Activated naive CD8-positive, alpha-beta T cell treated with anti-CD3 and anti-CD28 coated beads, Interleukin-2, amount 50 U/mL, for 24 hours (primary cell): ENCODE data around the gene SEBOX.

Experiments used
- ATAC-seq: fragments of 150-1000 bp; cut with Tn5 transposase; one replicate; pipeline ENCODE4 v1.10.0; 2021
- DNase-seq: peaks from one replicate; pipeline ENCODE4 v3.0.0; 2021
- H3K27ac Mint-ChIP-seq: one replicate; pipeline ENCODE4 v1.8.0; 2021; ENCODE audit warnings: mild to moderate bottlenecking, mixed read lengths
- H3K27me3 Mint-ChIP-seq: one replicate; pipeline ENCODE4 v1.8.0; 2021; ENCODE audit warnings: mixed read lengths
- H3K36me3 Mint-ChIP-seq: one replicate; pipeline ENCODE4 v1.8.0; 2021; ENCODE audit warnings: low read depth, mixed read lengths
- H3K4me1 Mint-ChIP-seq: one replicate; pipeline ENCODE4 v1.8.0; 2021; ENCODE audit warnings: mixed read lengths
- H3K4me3 Mint-ChIP-seq: one replicate; pipeline ENCODE4 v1.8.0; 2021; ENCODE audit warnings: mild to moderate bottlenecking, moderate library complexity, mixed read lengths
- H3K9me3 Mint-ChIP-seq: one replicate; pipeline ENCODE4 v1.8.0; 2021; ENCODE audit warnings: mixed read lengths

SEBOX gene

DNA sequence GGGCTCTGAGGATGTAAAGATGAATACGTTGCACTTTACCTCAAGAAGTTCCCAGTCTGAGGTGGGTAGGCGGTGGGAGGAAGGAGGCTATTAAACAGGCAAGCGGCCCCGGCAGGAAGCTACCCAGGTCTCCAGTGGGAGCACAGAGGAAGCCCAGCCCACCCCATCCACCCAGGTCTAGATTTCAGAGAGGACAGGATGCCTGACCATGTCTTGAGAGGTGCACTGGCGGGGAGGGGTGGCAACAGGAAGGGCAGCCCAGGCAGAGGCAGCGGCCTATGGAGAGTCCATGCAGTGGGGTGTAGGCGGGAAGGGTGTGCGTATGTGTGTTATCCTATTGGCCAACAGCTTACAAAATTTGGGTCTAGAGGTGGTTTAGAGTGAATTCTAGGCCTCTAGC is 20.4 kb upstream of the SEBOX start:
- peak; percentile 31 for DNase-seq
- Mint-ChIP-seq H3K4me3 (peak overlapping the region; percentile 85), H3K36me3 (peaks cover 24% of the 10 kb centered on the region), H3K9me3 (no peaks in the 10 kb centered on the region), H3K27ac (no peak overlapping the region), H3K4me1 (peaks cover 25% of the 10 kb centered on the region), H3K27me3 (peaks cover 2% of the 10 kb centered on the region)
- peak; percentile 42 for ATAC-seq

DNA sequence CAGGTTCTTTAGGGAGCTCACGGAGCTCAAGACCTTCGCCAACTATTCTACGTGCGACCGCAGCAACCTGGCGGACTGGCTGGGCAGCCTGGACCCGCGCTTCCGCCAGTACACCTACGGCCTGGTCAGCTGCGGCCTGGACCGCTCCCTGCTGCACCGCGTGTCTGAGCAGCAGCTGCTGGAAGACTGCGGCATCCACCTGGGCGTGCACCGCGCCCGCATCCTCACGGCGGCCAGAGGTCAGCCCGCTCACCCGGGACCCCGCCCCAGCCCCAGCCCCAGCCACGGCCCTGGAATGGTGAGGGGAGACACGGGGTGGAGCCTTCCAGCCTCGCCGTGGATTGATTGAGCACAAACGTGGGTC is 20.0 kb upstream of the SEBOX start:
- H3K36me3 Mint-ChIP-seq, result peaks cover 23% of the 10 kb centered on the region

DNA sequence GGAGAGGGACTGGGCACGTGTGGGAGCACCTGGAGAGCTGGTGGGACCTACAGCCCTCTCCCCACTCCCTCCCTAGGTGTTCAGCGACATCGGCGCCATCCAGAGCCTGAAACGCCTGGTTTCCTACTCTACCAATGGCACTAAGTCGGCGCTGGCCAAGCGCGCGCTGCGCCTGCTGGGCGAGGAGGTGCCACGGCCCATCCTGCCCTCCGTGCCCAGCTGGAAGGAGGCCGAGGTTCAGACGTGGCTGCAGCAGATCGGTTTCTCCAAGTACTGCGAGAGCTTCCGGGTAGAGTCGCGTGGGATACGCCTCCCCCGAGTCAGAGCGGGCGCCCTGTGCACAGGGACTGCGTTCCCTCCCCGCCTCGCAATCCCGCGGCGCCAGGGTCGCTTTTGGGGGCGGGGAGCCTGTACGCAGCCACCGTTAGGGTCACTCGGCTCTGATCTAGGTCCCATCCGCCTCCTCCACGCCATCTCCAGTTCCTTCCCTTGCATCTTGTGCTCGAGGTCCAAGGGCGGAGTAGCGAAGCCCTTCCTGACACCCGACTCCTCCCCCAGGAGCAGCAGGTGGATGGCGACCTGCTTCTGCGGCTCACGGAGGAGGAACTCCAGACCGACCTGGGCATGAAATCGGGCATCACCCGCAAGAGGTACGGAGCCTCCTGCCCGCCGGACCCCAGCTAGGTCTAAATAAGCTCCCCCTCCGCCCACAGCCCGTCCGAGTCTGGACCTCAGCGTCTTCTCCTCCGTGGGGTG is 19.5 kb upstream of the SEBOX start:
- ATAC-seq (peak; percentile 88), DNase-seq (peak; percentile 71)
- Mint-ChIP-seq H3K4me3 (peak overlapping the region; percentile 85), H3K36me3 (peaks cover 22% of the 10 kb centered on the region), H3K4me1 (peaks cover 25% of the 10 kb centered on the region), H3K9me3 (no peaks in the 10 kb centered on the region), H3K27ac (peak overlapping the region; percentile 39), H3K27me3 (peaks cover 2% of the 10 kb centered on the region)

More for the DNA sequence above, 20.0 kb upstream of the SEBOX start:
- H3K27ac Mint-ChIP-seq, result no peak overlapping the region
- no peaks in the 10 kb centered on the region for H3K9me3 Mint-ChIP-seq
- H3K4me3 Mint-ChIP-seq, result peak overlapping the region; percentile 85
- ATAC-seq (peak; percentile 29), DNase-seq (no peak)
- H3K4me1 Mint-ChIP-seq, result peaks cover 25% of the 10 kb centered on the region
- H3K27me3 Mint-ChIP-seq, result peaks cover 2% of the 10 kb centered on the region

DNA sequence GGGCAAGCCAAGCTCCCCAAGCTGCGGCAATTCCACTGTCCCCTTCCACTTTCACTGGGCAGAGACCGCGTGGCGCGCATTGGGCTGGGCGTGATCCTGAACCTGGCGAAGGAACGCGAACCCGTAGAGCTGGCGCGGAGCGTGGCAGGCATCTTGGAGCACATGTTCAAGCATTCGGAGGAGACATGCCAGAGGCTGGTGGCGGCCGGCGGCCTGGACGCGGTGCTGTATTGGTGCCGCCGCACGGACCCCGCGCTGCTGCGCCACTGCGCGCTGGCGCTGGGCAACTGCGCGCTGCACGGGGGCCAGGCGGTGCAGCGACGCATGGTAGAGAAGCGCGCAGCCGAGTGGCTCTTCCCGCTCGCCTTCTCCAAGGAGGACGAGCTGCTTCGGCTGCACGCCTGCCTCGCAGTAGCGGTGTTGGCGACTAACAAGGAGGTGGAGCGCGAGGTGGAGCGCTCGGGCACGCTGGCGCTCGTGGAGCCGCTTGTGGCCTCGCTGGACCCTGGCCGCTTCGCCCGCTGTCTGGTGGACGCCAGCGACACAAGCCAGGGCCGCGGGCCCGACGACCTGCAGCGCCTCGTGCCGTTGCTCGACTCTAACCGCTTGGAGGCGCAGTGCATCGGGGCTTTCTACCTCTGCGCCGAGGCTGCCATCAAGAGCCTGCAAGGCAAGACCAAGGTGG is 16.3 kb upstream of the SEBOX start:
- peaks cover 13% of the 10 kb centered on the region for H3K36me3 Mint-ChIP-seq
- H3K4me3 Mint-ChIP-seq, result peak overlapping the region; percentile 11
- peaks cover 2% of the 10 kb centered on the region for H3K27me3 Mint-ChIP-seq
- H3K4me1 Mint-ChIP-seq, result peaks cover 24% of the 10 kb centered on the region
- no peaks in the 10 kb centered on the region for H3K9me3 Mint-ChIP-seq
- no peak overlapping the region for H3K27ac Mint-ChIP-seq
- ATAC-seq (no peak), DNase-seq (peak; percentile 31)

- Mint-ChIP-seq H3K4me3 (no peak overlapping the region), H3K27ac (no peak overlapping the region), H3K36me3 (peaks cover 12% of the 10 kb centered on the region), H3K4me1 (peaks cover 15% of the 10 kb centered on the region), H3K9me3 (no peaks in the 10 kb centered on the region), H3K27me3 (peaks cover 2% of the 10 kb centered on the region)
- DNase-seq, result no peak
- ATAC-seq, result no peak
Observed at GRCh38 chr17:28379814-28380801, 15.1 kb upstream of the SEBOX start.

DNA sequence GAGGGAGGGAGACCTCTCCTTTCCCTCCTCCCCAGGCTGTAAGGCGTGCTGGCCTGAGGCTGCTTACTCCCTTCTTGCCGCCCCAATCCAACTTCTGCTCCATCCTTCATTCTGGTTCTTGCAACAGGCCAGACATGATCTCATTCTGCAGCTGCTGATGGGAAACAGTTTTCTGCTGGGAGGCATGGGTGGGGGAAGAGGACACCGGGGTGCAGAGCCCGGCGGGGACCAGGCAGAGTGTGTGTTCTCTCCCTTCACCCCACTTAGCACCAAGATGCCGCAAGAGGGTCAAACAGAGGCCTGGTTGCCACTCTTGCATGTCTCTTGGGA is 7.9 kb upstream of the SEBOX start:
- Mint-ChIP-seq H3K9me3 (no peaks in the 10 kb centered on the region), H3K36me3 (peaks cover 13% of the 10 kb centered on the region), H3K4me1 (peaks cover 20% of the 10 kb centered on the region), H3K27me3 (no peaks in the 10 kb centered on the region), H3K27ac (peak overlapping the region; percentile 79), H3K4me3 (peak overlapping the region; percentile 85)
- ATAC-seq (no peak), DNase-seq (no peak)

- Mint-ChIP-seq H3K27me3 (no peaks in the 10 kb centered on the region), H3K36me3 (peaks cover 13% of the 10 kb centered on the region), H3K4me3 (peak overlapping the region; percentile 85), H3K27ac (peak overlapping the region; percentile 79), H3K9me3 (no peaks in the 10 kb centered on the region), H3K4me1 (peaks cover 20% of the 10 kb centered on the region)
- DNase-seq, result peak; percentile 28
- peak; percentile 7 for ATAC-seq
Observed at GRCh38 chr17:28372203-28372944, 7.4 kb upstream of the SEBOX start.

DNA sequence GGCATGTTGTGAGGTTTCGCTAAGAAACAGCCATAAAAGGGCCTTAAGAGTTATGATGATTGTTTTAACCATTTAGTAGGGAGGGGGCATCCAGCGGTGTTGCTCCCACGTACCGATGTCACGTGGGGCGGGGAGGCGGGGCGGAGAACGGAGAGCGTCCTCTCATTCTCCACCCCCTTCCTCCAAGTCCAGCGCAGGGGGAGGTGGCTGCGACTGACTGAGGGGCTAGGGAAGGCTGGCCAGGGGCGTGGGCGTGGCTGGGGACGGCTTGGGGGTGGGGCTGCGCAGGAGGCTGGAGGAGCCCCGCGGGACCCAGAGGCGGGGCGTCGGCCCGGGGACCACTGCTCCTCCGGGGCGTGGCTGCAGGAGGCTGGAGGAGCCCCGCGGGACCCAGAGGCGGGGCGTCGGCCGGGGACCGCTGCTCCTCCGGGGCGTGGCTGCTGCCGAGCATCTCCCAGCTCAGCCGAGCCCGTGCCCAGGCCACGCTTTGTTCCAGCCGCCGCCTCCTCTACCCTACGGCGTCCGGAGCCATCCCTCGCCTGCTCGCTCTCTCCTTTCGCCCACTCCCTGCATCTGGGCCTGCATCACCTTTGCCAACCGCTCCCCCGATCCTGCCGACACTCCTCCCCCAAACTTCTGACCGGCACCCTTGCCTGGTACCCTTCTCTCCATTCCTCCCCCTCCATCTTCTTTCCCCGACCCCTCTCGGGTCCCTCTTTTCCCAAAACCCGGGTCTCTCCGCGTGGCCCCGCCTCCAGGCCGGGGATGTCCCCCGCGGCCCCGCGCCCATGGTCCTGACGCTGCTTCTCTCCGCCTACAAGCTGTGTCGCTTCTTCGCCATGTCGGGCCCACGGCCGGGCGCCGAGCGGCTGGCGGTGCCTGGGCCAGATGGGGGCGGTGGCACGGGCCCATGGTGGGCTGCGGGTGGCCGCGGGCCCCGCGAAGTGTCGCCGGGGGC is 6.5 kb upstream of the SEBOX start, which contains the start of gene SARM1:
TSS of gene SARM1 (plus strand) at position 450 of the 958 bp plus-strand sequence. CDS start at position 789, 339 bp downstream.
- H3K27ac Mint-ChIP-seq, result peak within 1 kb of the TSS; percentile 79
- H3K4me1 Mint-ChIP-seq, result peaks cover 20% of the 10 kb centered on the region
- H3K27me3 Mint-ChIP-seq, result no peaks in the 10 kb centered on the region
- no peaks in the 10 kb centered on the region for H3K9me3 Mint-ChIP-seq
- peaks cover 13% of the 10 kb centered on the region for H3K36me3 Mint-ChIP-seq
- peak within 1 kb of the TSS; percentile 86 for H3K4me3 Mint-ChIP-seq
- DNase-seq (peak; percentile 92), ATAC-seq (peak; percentile 89)

GRCh38 chr17:28370744-28371103 is 5.7 kb upstream of the SEBOX start:
- H3K4me3 Mint-ChIP-seq, result peak overlapping the region; percentile 86
- peaks cover 13% of the 10 kb centered on the region for H3K36me3 Mint-ChIP-seq
- no peaks in the 10 kb centered on the region for H3K9me3 Mint-ChIP-seq
- no peaks in the 10 kb centered on the region for H3K27me3 Mint-ChIP-seq
- H3K27ac Mint-ChIP-seq, result peak overlapping the region; percentile 77
- no peak for DNase-seq
- H3K4me1 Mint-ChIP-seq, result peaks cover 20% of the 10 kb centered on the region
- ATAC-seq, result no peak

DNA sequence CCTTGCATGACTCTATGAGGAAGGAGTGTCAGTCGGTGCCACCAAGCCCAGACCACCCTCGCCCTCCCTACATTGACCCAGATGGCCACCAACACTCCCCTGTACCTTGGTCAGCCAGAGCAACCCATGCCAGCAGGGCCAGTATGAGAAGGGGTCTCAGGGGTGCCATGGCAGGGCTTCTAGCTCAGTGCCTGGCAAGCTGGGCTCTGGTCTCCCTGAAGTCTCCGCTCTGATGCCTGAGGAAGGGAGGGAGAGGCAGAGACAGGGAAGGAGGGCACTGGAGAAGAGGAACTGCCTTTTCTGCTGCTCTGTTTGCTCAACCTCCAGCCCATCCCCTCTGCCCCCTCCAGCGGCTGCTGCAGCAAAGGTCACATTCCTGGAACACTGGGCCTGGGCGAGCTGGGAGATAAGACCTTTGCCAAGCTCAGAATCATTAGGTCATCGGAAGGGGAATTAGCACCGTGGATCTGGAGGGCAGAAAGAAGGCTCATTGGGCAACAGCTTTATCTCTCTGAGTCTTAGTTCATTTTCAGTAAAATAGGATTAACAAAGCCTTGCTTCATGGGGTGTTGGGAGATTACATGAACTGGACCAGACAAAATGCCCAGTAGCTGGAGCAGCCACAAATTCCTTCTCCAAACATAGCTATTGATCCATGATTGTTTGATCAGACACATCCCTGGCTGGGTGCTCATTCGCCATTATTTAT is 5.2 kb upstream of the SEBOX start, which contains the start of gene VTN:
TSS of gene VTN (minus strand) at position 273 of the 709 bp plus-strand sequence. CDS start at position 169, 104 bp downstream.
- Mint-ChIP-seq H3K4me3 (peak within 1 kb of the TSS; percentile 86), H3K9me3 (no peaks in the 10 kb centered on the region), H3K36me3 (peaks cover 13% of the 10 kb centered on the region), H3K27me3 (no peaks in the 10 kb centered on the region), H3K27ac (peak within 1 kb of the TSS; percentile 77), H3K4me1 (peaks cover 20% of the 10 kb centered on the region)
- DNase-seq (no peak), ATAC-seq (no peak)

- DNase-seq, result no peak
- Mint-ChIP-seq H3K4me3 (no peak overlapping the region), H3K27me3 (no peaks in the 10 kb centered on the region)
Observed at GRCh38 chr17:28369684-28370034, 4.7 kb upstream of the SEBOX start.

GRCh38 chr17:28368915-28369683 is 4.1 kb upstream of the SEBOX start:
- no peak for DNase-seq
- Mint-ChIP-seq H3K4me1 (peaks cover 20% of the 10 kb centered on the region), H3K36me3 (peaks cover 10% of the 10 kb centered on the region), H3K27ac (no peak overlapping the region), H3K9me3 (no peaks in the 10 kb centered on the region), H3K4me3 (no peak overlapping the region), H3K27me3 (no peaks in the 10 kb centered on the region)
- no peak for ATAC-seq

More at GRCh38 chr17:28369684-28370034, 4.7 kb upstream of the SEBOX start:
- Mint-ChIP-seq H3K9me3 (no peaks in the 10 kb centered on the region), H3K4me1 (peaks cover 20% of the 10 kb centered on the region), H3K36me3 (peaks cover 10% of the 10 kb centered on the region), H3K27ac (no peak overlapping the region)
- no peak for ATAC-seq
